HG03571 (cell line): ENCODE data around the gene ADARB2.

Source experiments
- ATAC-seq: cut with Tn5 transposase; IDR thresholded peaks from one replicate; pipeline ENCODE4 v1.9.1; 2021; ENCODE audit not compliant: unreplicated experiment

The ADARB2 gene

DNA sequence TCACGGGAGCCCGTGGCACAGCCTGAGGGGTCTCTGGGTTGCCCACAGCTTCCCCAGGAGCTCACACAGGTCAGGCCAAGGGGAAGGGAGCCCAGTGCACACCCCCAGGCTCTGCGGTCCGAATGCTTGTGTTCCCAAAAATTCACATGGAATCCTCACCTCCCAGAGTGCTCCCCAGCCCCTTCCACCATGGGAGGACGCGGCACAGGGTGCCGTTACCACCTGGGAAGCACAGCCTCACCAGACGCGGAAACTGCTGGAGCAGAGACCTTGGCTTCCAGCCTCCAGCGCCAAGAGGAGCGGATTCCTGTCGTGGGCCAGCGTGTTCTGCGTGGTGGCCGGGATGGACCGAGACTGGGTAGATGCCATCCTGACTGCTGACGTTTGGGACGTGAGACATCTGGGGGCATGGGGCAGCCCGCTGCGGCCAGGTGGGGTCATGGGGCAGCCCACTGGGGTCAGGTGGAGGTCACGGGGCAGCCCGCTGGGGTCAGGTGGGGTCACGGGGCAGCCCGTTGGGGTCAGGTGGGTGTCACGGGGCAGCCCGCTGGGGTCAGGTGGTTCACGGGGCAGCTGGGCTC lies 531.8 kb downstream of the ADARB2 start:
- no peak for ATAC-seq

DNA sequence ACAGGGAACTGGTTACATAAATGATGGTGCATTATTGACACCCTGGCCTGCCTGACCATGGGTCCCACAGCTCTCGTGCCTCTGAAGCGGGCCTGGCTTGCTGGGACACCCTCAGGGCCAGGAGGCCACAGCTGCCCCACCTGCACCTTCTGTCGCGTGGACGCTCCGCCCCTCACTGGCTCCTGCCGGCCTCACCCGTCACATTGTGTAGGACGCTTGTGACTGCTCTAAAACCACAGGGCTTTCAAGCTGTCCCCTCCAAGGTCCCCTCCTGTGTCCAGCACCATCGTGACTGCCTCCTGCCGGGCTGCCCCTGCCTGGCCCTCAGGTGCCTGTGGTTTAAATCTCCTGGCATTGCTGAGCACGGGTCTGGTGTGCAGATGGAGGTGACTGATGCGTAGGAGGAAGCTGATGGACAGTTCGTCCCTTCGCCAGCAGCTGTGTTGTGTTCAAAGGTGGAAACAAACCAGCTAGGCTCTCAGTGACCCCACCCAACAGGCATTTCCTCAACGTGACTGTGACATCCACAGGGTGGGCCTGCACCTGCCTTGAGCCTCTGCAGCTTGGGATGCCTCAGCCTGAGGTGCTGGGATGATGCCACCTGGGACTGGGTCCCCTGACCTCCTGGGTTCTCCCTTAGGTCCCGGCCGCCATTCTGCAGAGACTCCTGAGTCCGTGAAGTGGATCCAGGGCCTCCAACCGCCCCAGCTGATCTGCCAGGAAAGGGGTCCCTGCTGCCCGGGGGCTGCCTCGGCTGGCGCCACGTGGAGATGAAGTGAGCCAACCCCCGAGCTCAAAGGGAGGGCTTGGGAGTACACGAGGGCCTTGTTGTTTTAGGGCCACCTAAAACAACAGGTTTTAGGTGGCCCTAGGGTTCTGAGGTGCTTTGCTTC lies 532.6 kb downstream of the ADARB2 start:
- no peak for ATAC-seq

DNA sequence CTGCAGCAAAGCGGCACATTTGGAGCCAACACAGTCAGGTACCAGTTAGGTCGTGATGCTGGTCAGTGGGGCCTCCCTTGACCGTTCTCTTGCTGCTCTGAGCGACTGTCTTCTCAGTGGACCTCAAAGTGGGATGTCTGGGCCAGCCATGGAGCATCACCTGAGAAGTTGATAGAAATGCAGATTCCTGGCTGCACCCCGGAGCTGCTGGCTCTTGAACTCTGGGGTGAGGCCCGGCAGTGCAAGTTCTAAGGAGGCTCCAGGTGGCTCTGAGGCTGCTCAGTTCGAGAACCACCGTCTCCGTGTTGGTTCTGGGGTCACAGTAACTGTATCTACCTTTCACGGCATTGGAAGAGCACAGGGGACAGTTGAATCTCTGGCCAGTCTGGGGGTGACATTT lies 533.6 kb downstream of the ADARB2 start:
- no peak for ATAC-seq

DNA sequence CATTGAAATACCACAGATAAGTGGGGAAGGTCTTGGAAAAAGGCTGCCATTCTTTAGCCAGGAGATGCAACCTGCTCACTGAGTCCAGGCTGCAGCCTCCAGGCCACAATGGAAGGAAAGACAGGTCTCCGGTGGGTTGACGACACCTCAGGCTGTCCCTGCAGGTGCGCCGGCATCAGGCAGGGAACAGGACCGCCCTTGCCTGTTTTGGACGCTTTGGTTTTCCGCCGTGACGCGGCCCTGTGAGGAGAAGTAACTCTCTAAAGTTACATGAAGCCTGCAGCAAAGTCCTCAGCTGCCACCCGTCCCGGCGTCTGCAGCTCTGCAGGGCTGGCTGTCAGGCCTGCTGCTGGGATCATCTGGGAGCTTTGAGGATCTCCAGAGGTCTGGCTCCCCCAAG lies 534.1 kb downstream of the ADARB2 start:
- no peak for ATAC-seq

DNA sequence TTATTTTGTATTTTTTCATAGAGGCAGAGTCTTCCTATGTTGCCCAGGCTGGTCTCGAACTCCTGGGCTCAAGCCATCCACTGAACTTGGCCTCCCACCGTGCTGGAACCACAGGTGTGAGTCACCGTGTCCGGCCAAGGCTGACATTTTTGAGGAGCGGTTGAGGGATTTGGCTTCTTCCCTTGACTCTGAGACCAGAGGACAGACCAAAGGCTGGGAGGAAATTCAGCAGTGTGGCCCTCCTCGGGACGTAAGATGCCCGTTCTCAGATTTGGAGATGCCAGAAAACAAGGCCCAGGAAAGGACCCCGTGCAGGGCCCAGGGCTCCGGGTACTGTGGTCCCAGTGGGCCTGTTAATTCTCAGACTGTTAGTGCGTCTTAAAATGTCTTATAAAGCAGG lies 535.0 kb downstream of the ADARB2 start:
- no peak for ATAC-seq

DNA sequence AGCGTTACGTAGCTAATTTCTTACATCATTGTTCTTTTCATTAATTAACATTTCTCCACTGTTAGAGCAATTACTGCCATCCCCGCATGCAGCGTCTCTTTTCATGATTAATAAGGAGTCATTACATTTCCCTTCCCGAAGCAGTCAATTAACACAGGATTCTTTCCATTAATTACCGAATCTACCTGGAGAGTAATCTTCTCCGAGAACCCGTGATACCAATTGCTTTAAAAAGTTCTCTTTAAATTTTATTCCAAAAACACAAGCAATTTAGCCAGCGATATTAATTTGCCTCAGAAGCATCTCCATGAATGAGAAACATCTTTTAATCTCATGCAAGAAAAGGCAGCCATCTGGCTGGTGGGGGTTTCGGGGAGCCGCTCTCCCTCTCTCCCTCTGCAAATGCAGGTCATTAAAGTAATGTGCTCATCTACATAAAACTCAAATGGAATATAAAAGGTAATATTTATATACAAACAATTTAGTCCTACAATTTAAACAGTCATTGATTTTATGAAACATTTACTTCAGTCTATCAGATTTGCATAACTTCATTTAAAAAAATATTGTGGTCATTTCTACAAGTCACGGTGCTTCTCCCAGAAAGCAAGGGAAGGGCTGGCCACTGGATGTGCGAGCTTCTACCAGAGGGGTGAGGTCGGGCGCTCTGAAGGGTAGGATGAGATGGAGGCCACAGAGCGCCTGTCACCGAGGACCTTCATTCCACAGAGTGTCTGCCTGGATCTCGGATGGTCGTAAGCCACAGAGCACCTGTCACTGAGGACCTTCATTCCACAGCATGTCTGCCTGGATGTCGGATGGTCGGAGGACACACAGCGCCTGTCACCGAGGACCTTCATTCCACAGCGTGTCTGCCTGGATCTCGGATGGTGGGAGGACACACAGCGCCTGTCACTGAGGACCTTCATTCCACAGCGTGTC lies 536.2 kb downstream of the ADARB2 start:
- ATAC-seq: no peak

DNA sequence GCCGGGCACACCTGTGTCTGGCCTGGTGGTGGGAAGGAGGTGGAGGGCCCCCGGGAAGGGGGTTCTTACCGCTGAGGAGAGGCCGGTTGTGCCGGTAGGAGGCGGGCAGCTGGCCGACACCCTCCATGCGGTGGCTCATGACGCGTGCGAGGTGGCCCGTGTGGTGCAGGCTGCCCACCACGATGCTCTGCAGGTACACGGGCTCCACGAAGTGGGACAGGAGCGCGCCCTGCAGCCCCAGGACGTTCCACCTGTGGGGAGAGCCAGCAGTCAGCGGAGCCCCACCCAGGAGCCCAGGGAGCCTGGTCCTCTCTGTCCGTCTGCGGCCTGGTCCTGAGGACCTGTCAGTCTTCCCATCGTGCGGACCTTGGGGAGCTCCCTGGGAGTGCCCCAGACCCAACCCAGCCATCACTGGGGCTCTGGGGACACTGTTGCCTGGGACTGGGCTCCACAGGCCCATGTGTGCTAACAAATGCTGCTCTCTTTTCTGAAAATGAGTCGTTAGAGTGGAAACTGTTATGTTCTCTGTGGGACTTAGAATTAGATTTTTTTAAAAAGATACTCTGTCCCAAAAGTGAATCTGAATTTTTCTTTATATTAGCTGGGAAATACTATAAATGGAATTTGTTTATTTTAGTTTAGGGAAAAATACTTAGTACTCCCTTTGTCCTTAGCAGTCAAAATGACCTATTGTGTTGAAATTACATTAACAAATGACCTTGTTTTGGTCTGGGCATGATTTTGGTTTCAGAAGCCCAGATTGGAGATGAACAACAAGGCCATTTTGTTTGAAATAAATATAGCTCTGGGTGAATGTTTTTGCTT lies 537.2 kb downstream of the ADARB2 start:
- ATAC-seq: no peak

DNA sequence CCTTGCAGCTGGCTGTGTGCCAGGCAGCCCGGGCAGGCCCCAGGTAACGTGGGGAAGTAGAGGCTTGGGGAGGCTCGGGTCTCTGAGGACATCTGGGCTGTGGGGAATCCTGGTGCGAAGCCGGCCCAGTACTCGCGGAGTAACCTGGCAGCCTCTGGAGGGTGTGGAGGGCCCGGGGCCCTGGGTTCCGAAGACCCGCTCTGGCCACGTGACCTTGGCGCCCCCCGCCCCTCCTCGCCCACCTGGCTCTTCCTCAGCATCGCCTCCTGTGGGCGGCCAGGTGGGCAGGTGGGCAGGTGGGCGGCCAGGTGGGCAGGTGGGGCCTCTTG lies 538.0 kb downstream of the ADARB2 start:
- ATAC-seq: no peak

DNA sequence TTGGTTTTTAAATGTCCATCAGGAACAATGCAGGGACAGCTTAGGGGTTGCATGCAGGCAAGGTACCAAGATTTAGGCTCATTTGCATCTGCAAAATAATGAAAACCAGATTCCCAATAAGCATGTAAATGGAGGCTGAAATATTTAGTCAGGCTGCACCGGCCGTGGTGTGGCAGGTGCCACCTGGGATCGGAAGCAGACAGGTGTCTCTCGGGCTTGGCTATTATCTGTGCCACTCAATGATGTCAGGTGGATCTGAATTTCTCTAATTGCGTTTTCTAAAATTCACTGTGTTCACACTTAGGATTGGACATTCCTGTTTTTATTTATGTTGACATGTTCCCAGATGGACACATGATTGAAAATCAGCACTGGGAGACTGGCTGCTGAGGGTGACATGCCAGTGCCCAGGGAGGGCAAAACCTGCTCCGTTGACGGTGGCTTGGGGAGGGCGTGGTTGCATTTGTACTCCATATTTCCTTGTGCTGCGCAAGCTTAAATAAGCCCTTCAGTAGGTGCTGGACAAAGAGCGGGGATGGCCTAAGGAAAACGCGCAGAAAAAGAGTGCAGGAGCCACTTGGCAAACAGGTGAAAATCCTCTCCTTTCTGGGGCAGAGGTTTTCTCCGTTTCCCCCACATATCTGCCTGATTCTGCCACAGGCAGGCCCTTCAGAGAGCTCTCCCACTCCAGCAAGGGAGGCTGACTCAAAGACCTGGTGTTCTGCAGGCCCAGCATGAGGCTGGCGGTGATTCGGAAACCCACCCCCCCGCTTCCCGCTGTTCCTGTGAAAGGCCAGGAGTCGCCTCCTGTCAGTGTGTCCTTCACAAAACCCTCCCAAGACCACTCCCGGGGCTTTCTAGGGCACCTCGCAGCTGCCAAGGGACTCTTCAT lies 538.6 kb downstream of the ADARB2 start:
- ATAC-seq: no peak

DNA sequence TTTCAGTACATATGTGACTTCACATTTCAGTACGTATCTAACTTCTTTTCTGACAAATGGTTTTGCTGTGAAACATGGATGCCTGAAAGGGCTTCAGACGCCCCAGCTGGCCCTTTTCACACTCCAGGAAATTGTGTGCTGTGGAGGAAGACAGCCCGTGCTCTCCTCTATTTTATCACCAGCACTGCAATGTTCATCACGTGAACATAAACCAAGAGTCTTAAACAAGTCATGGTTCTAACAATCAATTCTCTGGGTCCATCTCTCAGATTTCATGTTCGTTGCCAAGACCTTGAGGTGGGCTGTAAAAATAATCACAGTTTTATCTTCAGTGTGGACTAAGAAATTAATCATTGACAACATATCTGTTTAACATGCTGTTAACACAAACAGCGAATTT lies 539.9 kb downstream of the ADARB2 start:
- no peak for ATAC-seq

DNA sequence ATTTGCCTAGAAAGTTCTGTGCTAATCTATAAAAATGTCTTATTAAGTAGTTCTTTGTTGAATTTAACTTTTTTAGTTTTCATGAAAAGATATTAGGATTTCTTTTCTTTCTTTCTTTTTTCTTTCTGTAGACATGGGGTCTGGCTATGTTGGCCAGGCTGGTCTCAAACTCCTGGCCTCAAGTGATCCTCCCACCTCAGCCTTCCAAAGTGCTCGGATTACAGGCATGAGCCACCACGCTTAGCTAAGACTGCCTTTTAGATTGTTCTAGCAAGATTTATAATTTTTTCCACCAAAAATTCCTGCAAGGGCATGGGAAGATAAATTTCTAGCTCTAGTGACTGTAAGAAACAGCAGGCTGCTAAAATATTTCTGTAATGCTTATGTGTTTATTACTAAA lies 540.7 kb downstream of the ADARB2 start:
- ATAC-seq: no peak

DNA sequence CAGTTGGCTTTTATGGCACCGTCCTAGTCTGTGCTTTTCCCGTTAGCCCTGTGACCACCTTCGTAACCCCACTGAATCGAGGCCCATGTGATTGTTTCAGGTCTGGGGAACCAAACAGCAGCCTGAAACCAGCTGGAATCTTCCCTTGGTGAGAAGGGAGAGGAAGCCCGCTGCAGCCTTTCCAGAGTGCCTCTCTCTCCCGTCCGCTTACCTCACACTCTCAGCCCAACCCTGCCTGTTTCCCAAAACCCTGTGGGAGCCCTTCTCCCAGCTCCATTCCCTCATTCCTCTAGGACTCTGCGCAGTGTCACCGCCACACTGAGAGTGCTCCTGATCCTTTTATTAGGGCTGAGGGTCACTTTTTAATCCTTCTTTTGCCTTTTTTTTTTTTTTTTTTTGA lies 541.5 kb downstream of the ADARB2 start:
- no peak for ATAC-seq

DNA sequence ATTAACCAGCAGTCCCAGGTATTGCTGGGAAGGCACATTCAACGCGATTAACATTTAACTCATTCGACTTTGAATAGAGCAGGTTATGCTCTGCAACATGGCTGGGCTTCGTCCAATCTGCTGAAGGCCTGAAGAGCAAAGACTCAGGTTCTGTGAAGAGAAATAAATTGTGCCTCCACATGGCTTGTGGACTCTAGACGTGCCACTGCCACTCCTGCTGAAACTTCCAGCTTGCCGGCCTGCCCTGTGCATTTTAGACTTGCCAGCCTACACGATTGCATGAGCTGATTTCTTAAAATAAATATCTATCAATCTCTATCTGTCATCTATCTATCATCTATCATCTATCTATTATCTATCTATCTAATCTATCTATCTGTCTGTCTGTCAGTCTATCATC lies 543.2 kb downstream of the ADARB2 start:
- ATAC-seq: no peak

DNA sequence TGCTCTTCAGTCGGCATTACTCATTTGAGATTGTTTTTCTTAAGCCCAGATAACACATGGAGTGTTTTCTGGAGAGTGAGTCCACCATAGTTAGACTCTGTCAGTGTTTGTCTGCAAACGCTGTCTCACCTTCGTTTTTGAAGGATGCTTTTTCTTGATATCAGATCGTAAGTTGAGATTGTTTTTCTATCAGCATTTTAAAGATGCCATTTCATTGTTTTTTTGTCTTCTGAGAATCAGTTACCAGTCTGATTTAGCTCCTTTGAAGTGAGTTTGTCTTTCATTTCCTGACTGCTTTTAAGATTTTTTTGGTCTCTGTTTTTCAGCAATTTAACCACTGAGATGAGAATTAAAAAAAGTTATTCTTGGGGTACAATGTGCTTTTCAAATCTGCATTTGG lies 543.8 kb downstream of the ADARB2 start:
- ATAC-seq: no peak

DNA sequence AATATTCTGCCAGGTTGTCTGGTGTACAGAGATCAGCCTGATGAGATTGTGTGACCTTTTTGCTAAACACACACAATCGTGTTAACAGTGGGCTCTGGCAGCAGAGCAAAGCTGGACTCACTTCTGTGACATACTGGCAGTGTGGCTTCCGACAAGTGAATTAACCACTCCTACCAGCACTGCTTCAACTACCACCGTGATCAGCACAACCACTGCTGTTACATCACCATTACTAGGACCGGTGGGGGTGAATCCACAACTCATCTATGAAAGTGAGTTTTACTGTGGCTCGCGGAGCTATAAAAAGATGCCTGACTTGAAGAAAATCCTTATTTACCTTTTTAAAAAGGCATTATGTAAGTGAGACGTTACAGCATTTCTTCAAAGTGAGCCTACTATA lies 545.6 kb downstream of the ADARB2 start:
- no peak for ATAC-seq

DNA sequence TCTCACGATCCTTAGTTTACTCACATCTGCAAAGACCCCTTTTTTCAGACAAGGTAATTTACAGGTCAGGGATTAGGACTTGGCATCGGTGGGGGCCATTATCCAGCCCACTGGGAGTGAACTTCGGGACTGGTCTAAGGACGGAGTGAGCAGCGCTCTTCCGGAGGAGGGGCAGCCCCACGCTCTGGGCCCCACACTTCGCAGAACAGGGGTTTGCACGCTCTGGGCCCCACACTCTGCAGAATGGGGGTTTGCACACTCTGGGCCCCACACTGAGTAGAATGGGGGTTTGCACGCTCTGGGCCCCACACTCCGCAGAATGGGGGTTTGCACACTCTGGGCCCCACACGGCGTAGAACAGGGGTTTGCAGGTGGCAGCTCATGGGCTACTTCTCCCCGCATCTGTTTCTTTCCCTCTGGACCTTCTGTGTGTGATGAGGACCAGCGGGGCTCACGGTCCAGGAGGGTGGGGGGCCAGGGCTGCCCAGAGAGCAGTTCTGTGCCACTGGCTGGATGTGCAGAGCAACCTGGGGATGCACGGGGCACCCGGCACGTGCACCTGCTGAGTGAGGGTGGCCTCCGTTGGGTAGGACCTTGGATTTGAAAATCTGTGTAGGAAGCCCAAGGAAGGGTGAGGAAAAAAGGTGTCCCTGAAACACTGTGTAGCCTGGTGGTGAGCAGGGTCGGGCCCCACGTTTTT lies 546.4 kb downstream of the ADARB2 start:
- no peak for ATAC-seq

DNA sequence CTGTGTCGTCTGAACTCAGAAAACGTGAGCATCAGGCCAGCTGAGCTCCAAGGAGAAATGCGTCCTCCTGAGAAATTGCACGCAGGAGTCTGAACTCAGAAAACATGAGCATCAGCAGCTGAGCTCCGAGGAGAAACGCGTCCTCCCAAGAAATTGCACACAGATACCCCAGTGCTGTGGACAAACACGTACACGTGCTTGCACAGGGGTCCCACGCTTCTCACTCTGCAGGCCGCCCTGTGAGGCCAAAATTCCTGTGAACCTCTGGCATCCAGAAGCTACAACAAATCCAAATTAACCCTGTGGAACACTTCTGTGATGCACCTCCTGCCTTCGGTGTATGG lies 547.3 kb downstream of the ADARB2 start:
- ATAC-seq: no peak

DNA sequence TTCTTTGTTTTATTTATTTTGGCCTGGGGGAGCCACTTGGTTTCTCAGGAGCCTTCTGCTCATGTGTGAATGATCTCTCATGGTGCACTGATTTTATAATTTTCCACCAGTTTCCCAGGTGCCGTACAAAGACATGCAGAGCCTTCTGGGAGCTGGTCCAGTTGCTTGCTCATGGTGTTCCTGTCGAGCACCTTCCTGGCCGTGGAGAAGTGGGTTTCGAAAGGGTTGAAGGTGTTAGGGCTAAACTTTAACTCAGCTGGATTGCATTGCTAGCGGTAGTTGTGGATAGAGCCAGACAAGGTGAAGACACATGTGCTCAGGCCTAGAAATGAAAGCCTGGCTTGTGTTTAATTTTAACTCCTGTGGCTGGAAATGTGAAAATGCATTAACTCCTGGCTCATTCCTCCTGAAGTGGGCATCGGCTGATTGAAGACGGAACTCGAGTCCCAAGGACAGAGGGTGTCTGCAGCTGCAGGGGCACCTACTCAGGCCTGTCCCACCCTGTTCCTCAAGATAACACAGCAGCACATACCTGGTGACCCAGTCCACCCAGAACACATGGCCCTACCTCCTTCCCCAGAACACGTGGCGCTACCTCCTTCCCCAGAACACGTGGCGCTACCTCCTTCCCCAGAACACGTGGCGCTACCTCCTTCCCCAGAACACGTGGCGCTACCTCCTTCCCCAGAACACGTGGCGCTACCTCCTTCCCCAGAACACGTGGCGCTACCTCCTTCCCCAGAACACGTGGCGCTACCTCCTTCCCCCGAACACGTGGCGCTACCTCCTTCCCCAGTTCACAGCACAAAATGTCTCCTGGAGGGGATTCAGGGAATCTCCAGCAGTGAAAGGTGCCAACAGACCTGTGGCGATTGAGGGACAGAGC lies 547.9 kb downstream of the ADARB2 start:
- no peak for ATAC-seq
